B cell (primary cell): Measurements from ENCODE around the gene FCHO2. TPM values are rescaled to one million over a fixed set of nuclear protein-coding genes. Genes with fewer than 3 reads are reported as not detected.

Source experiments
- ATAC-seq: fragments of 200-7000 bp; cut with Tn5 transposase; one replicate; pipeline ENCODE4 v1.10.0; 2021; ENCODE audit warnings: low read depth, mild to moderate bottlenecking, moderate number of reproducible peaks, moderate library complexity
- CTCF ChIA-PET: fragments of 350-600 bp; sonication (Branson Sonifier 250); formaldehyde crosslinking; loops from one replicate; lab custom pipeline; 2021; ENCODE audit warnings: antibody characterized with exemption, inconsistent platforms; lab: Charles Lee
- POLR2A ChIA-PET: fragments of 350-600 bp; sonication (Branson Sonifier 250); formaldehyde crosslinking; loops from one replicate; lab custom pipeline; 2021; ENCODE audit warnings: antibody characterized with exemption; lab: Charles Lee
- DNase-seq: peaks from one replicate; pipeline ENCODE4 v3.0.0; 2013
- H2AFZ ChIP-seq: 2 replicates; pipeline ENCODE4 v1.6.1; 2012; ENCODE audit warnings: mild to moderate bottlenecking, low read depth, low read length; ENCODE audit not compliant: insufficient read depth, poor library complexity, severe bottlenecking
- H3K27ac ChIP-seq, 2 donors: 1 replicate in 1 of 2; 2 replicates in 1 of 2; pipeline ENCODE4 v1.5.1; 2012 to 2013; ENCODE audit warnings: low read length in 2 of 2, mild to moderate bottlenecking in 2 of 2, moderate library complexity in 1 of 2
- H3K27me3 ChIP-seq, 4 experiments: fragments of 200-600 bp in 1 of 4; sonication (generic) in 1 of 4; replicated peaks in 1 of 4; 1 replicate in 2 of 4; 2 replicates in 2 of 4; pipeline versions ENCODE4 v1.6.1 to v1.7.0; 2013 to 2016; ENCODE audit warnings: low read length in 3 of 4, mild to moderate bottlenecking in 2 of 4, mixed read lengths in 1 of 4, moderate library complexity in 1 of 4; ENCODE audit not compliant: insufficient read depth in 4 of 4, control insufficient read depth in 3 of 4; ENCODE audit errors: control extremely low read depth in 1 of 4
- H3K36me3 ChIP-seq, 2 experiments: replicated peaks in 1 of 2; 1 replicate in 1 of 2; 2 replicates in 1 of 2; pipeline versions ENCODE4 v1.6.1 to v1.7.1; 2013; ENCODE audit warnings: low read length in 1 of 2; ENCODE audit not compliant: insufficient read depth in 2 of 2, control insufficient read depth in 1 of 2; ENCODE audit errors: control extremely low read depth in 1 of 2, extremely low read depth in 1 of 2
- H3K4me1 ChIP-seq, 2 donors: fragments of 200-600 bp in 1 of 2; sonication (generic) in 1 of 2; 1 replicate in 1 of 2; 2 replicates in 1 of 2; pipeline versions ENCODE4 v1.5.1 to v1.6.1; 2013 to 2017; ENCODE audit warnings: low read length in 2 of 2; ENCODE audit not compliant: control insufficient read depth in 2 of 2, insufficient read depth in 2 of 2
- H3K4me2 ChIP-seq: replicated peaks from 2 replicates; pipeline ENCODE3; 2012; ENCODE audit warnings: mild to moderate bottlenecking, low read depth, low read length; ENCODE audit not compliant: poor library complexity, severe bottlenecking
- H3K4me3 ChIP-seq, 5 experiments: fragments of 200-600 bp in 1 of 5; sonication (generic) in 1 of 5; 1 replicate in 3 of 5; 2 replicates in 2 of 5; pipeline versions ENCODE4 v1.5.1 to v1.7.0; 2011 to 2016; ENCODE audit warnings: low read length in 4 of 5, mild to moderate bottlenecking in 4 of 5, low read depth in 2 of 5, control low read depth in 1 of 5, moderate library complexity in 1 of 5; ENCODE audit not compliant: insufficient read depth in 1 of 5; ENCODE audit errors: control extremely low read depth in 1 of 5, extremely low read depth in 1 of 5
- H3K79me2 ChIP-seq: fragments of 200-600 bp; sonication (generic); one replicate; pipeline ENCODE4 v1.6.0; 2016; ENCODE audit warnings: low read length; ENCODE audit not compliant: control insufficient read depth, insufficient read depth
- H3K9ac ChIP-seq: fragments of 200-600 bp; sonication (generic); 2 replicates; pipeline ENCODE4 v1.6.1; 2017; ENCODE audit warnings: mild to moderate bottlenecking, low read length, moderate library complexity
- H3K9me3 ChIP-seq, 3 donors: one replicate each; pipeline versions ENCODE4 v1.6.1 to v1.7.1; 2013; ENCODE audit warnings: low read length in 2 of 3; ENCODE audit not compliant: control insufficient read depth in 2 of 3, insufficient read depth in 1 of 3; ENCODE audit errors: control extremely low read depth in 1 of 3
- H4K20me1 ChIP-seq: 2 replicates; pipeline ENCODE4 v1.6.0; 2012; ENCODE audit warnings: mild to moderate bottlenecking, low read length; ENCODE audit not compliant: insufficient read depth, control insufficient read depth, poor library complexity, severe bottlenecking
- H3K27ac Mint-ChIP-seq: one replicate; pipeline ENCODE4 v1.8.0; 2021; ENCODE audit warnings: mixed read lengths
- H3K27me3 Mint-ChIP-seq: one replicate; pipeline ENCODE4 v1.8.0; 2021; ENCODE audit warnings: mixed read lengths
- H3K4me1 Mint-ChIP-seq: one replicate; pipeline ENCODE4 v1.8.0; 2021; ENCODE audit warnings: mixed read lengths
- H3K4me3 Mint-ChIP-seq: one replicate; pipeline ENCODE4 v1.8.0; 2021; ENCODE audit warnings: mixed read lengths
- H3K9me3 Mint-ChIP-seq: one replicate; pipeline ENCODE4 v1.8.0; 2022; ENCODE audit warnings: mixed read lengths; ENCODE audit not compliant: insufficient read depth
- CTCF ChIP-seq: fragments of 200-600 bp; IDR thresholded peaks from one replicate; pipeline ENCODE4 v1.8.0; 2022; ENCODE audit warnings: antibody characterized with exemption, mild to moderate bottlenecking
- EZH2 ChIP-seq: IDR thresholded peaks from 2 replicates; pipeline ENCODE4 v1.6.1; 2012; ENCODE audit warnings: borderline replicate concordance, low read depth, mild to moderate bottlenecking, moderate library complexity, low read length; ENCODE audit not compliant: insufficient read depth, poor library complexity, severe bottlenecking
- WGBS: methylation state at CpG from one replicate; pipeline ENCODE4 v1.1.5; 2013; ENCODE audit warnings: missing lambda C conversion rate; ENCODE audit not compliant: insufficient coverage; 5-methylcytosine and 5-hydroxymethylcytosine counted together
- intact Hi-C: fragments of 100-400 bp; cut with micrococcal nuclease; formaldehyde crosslinking; loops from one replicate; pipeline ENCODE4 v1.10.0; 2022
- polyA plus RNA-seq: library from polyadenylated mRNA; depleted of rRNA; stranded (reverse); fragments of >200 nt; gene quantifications from 2 replicates; pipeline ENCODE4 v1.2.3, GENCODE V29; 2012
- total RNA-seq, 2 donors: library from RNA; stranded (reverse); fragments of 120-200 nt in 1 of 2; gene quantifications; 1 replicate in 1 of 2; 2 replicates in 1 of 2; pipeline versions ENCODE4 v1.2.3 to v1.2.4, GENCODE V29; 2013 to 2022

FCHO2 gene
- total and polyA plus RNA-seq, 2 donors (not counting 1 experiment from before 2014, with no cell fraction given) = 1.5 to 11.0 TPM

GRCh38 chr5:72949481-72949880 lies 6.4 kb upstream of the FCHO2 start:
- Histone ChIP-seq H4K20me1 (no peaks in the 10 kb centered on the region), H3K36me3 (no peaks in the 10 kb centered on the region), H3K9me3 (no peaks in the 10 kb centered on the region), H3K27me3 (peaks cover 0 to 5% (median 1%) of the 10 kb centered on the region in 4 experiments), H3K4me3 (no peak overlapping the region), H3K4me2 (no peak overlapping the region), H2AFZ (no peak overlapping the region), H3K79me2 (no peaks in the 10 kb centered on the region), H3K27ac (no peak overlapping the region), H3K4me1 (no peaks in the 10 kb centered on the region), H3K9ac (no peak overlapping the region)
- H3K4me3 Mint-ChIP-seq = no peak overlapping the region
- no peaks in the 10 kb centered on the region for H3K9me3 Mint-ChIP-seq
- ChIA-PET CTCF (no interaction called here), POLR2A (no interaction called here)
- no peak overlapping the region for H3K27ac Mint-ChIP-seq
- intact Hi-C loops = no loop called here
- no peaks in the 10 kb centered on the region for H3K4me1 Mint-ChIP-seq
- peaks cover 50% of the 10 kb centered on the region for H3K27me3 Mint-ChIP-seq
- ATAC-seq (no peak), DNase-seq (no peak)
- no peak for TF ChIP-seq CTCF
- TF ChIP-seq EZH2 = no peak

GRCh38 chr5:72951671-72952468 lies 4.0 kb upstream of the FCHO2 start:
- WGBS = 91% methylated on average over 2 of the region's 7 CpGs
- peaks cover 52% of the 10 kb centered on the region for H3K27me3 Mint-ChIP-seq

More at GRCh38 chr5:72951671-72952468, 4.0 kb upstream of the FCHO2 start:
- Histone ChIP-seq H3K79me2 (no peaks in the 10 kb centered on the region), H4K20me1 (no peaks in the 10 kb centered on the region), H3K4me3 (no peak overlapping the region), H3K4me2 (no peak overlapping the region), H3K27ac (no peak overlapping the region), H3K9me3 (peaks cover 0 to 1% (median 0%) of the 10 kb centered on the region in 3 donors), H3K27me3 (peaks cover 0 to 15% (median 6%) of the 10 kb centered on the region in 4 experiments), H2AFZ (no peak overlapping the region), H3K36me3 (no peaks in the 10 kb centered on the region), H3K9ac (no peak overlapping the region), H3K4me1 (peaks cover 9 to 10% of the 10 kb centered on the region in 2 donors)
- Mint-ChIP-seq H3K4me3 (no peak overlapping the region), H3K9me3 (no peaks in the 10 kb centered on the region), H3K27ac (no peak overlapping the region), H3K4me1 (peaks cover 14% of the 10 kb centered on the region)
- DNase-seq = no peak
- TF ChIP-seq EZH2 (no peak), CTCF (no peak)
- ChIA-PET POLR2A (no interaction called here), CTCF (no interaction called here)
- ATAC-seq = no peak
- intact Hi-C loops = loop anchor here (10.0 kb wide), 1 partner anchor 583 kb away; no protein-coding TSS in a partner anchor
